ENCODE measurements around the gene PRIMPOL.
"Not testable (repeated sequence)": the region's sequence is repeated elsewhere in the genome, so short reads cannot be mapped to it uniquely, and the experiment has no call there.

Gene PRIMPOL

GRCh38 chr4:184641022-184641421 is 8.5 kb upstream of the PRIMPOL start:
- no peak for DNase-seq (ENCODE audit: low read depth)

DNA sequence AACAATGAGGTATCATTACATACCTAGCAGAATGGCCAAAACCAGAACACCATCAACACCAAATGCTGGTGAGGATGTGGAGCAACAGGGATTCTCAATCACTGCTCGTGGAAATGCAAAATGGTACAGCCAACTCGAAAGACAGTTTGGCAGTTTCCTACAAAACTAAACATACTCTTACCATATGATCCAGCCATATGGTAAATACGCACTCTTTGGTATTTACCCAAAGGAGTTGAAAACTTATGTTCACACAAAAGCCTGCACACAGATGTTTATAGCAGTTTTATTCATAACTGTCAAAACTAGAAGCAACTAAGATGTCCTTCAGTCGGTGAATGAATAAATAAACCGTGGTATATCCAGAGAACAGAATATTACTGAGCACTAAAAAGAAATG is 8.1 kb upstream of the PRIMPOL start:
- DNase-seq (ENCODE audit: low read depth), result no peak

DNA sequence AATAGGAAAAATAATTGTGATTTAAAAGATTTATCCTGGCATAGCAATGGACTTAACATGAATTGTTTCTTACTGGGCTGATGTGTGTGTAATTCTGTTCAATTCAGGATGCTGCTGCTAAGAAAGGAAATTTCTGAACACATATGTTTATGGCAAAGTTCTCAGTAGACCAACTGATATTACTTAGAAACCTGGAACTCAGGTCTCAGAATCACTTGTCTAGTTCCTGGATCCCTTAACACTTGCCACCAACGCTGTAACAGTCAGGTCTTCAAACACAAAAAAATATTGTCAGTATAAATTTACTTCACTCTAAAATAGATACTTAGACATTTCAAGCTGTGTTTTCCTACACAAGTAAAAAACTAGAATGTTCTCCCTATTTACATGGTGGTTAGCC is 5.8 kb upstream of the PRIMPOL start:
- DNase-seq (ENCODE audit: low read depth), result no peak

GRCh38 chr4:184644553-184645307 is 4.8 kb upstream of the PRIMPOL start:
- DNase-seq (ENCODE audit: low read depth), result no peak

- DNase-seq (ENCODE audit: low read depth), result no peak
Measured at GRCh38 chr4:184645904-184646610, 3.5 kb upstream of the PRIMPOL start.

- DNase-seq (ENCODE audit: low read depth), result no peak
Measured at GRCh38 chr4:184647266-184648053, 2.1 kb upstream of the PRIMPOL start.

GRCh38 chr4:184648054-184648312 is 1.6 kb upstream of the PRIMPOL start:
- DNase-seq (ENCODE audit: low read depth), result no peak

DNA sequence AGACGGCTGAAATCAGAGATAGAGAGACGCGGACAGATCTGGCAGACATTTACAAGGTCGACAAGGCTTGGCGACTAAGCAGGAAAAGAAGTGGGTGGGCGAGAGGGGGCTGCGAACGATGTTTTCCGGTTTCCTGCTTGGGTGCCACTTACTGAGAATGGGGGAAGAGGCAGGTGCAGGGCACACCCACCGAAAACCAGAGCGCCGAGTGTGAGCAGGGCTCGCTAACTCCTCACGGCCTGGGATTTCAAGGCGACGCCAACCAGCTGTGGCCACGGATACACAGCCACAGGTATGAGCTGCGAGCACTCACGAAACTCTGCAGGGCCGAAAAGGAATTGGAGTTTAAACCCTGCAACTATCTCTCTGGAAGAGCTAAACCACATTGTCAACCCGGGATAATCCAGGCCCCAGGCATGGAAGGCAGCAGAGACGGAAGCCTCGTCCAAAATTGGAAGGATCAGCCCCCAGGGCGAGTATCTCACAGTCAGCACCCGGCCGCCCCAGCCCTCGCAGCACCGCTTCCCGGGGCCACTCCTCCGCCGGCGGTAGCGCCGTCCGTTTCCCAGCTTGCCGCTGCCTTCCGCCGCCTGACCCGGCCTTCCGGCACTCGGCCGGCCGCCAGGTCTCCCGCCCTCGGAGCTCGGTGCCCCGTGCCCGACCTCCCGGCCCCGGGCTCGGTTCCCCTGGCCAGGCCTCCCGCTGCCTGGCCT is 1.1 kb upstream of the PRIMPOL start:
- DNase-seq (ENCODE audit: low read depth), result no peak

DNA sequence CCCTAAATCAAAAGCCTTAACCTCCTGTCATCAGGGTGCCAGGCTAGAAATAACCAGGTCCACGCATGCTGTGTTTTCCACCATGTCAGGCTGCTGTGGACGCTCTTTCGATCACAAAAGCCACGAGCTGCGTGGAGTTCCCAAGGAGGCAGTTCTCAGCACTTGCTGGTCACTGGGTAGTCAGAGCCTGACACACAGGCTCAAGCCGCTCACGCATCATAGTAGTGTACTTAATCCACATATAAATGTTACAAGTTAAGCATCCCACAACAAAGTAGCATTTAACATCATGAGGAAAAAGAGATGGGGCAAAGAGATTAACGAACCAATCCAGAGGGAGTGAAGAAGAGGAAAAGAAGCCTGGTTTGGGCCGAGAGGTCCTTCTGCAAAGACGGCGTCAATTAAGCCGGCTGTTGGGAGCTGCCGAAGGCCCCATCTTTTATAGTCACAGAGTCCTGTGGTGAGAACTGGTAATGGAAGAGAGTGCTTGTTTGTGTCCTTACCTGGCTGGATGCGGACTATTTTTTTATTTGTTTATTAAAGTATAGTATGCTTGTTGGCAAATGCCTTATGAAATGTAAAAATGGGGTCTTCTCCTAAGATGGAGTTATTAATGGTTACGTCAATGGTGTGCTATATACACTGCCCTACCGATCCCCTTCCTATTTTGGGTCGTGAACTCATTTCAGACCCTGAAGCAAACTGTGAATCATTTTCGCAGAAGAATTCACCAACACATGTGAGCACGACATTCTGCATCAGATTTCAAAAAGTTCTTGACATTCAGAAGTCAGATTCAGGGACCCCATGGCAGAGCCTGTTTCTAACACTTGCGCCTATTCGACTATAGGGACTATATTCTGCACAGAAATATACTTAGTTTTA is 675 bp downstream of the PRIMPOL start:
- no peak for DNase-seq (ENCODE audit: low read depth)

GRCh38 chr4:184651899-184652298 is 2.4 kb downstream of the PRIMPOL start:
- DNase-seq (ENCODE audit: low read depth), result no peak

GRCh38 chr4:184652681-184653080 is 3.1 kb downstream of the PRIMPOL start:
- DNase-seq (ENCODE audit: low read depth), result not testable (repeated sequence)

DNA sequence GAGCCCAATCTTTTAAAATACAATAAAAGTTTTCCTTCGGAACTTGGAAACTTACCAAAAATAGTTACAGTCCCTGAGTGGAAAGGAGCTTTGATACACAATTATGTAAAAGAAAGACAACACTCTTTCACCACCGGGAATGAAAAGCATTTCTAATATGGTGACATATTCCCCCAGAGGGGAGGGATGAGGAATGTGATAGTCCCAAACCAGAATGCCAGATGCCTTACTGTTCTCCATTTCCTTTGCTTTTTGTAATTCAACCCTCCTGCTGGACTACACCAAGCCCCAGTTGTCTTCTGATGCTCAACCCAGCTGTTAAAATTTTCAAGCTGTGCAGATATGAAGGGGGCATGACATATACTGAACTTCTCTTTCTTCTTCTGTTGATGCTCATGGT is 4.1 kb downstream of the PRIMPOL start:
- DNase-seq (ENCODE audit: low read depth), result peak; percentile 42

DNA sequence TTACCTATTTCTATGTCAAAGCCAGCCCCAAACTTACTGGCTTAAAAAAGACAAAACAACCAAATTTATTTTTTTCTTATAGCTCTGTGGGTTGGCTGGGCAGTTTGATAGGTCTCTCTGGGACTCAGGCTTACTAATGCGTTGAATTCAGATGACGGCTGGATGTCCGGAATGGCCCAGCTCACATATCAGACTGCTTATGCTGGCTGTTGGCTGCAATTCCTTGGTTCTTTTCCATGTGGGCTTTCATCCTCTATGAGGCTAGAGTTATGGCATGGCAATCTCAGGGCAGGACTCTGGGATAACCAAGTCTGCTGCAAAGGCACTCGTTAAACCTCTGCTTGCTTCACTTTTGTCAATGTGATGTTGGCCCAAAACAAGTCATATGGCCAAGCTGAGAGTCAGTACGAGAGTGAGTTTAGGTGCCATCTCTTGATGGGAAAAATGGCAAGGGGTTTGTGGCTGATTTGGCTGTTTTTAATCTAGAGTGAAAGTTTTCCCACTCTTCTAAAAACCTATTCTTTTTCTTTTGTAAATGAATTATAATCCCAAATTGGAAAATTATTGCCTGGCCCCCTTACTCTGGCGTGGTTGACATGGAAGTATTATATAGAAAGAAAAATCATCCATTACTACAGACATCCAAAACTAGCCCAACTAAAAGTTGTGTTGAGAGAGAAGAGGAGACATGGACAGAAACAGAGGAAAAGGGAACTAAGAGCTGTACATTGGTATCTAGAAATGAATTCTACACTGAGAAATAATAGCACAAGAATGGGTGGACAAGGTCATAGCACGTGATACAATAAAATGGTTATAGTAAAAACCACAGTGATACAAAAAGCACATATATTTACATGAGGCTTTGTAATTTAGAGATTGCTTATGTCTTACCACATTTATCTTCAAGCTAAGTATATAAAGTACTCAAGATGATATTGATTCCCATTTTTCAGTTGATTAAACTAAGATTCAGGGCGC is 6.6 kb downstream of the PRIMPOL start:
- DNase-seq (ENCODE audit: low read depth), result no peak

DNA sequence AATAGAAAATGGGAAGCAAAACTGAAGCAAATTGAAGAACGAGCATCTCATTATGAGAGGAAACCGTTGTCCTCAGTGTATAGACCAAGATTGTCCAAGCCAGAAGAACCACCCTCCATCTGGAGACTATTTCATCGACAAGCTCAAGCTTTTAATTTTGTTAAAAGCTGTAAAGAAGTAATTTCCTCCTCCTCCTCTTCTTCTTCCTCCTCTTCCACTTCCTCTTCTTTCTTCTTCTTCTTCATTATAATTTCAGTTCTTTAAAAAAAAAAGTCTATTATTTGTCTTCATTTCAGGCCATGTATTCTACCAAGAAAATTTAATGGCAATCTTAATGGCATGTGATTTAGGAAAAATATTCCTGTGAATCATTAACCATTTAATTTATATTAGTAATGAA is 7.6 kb downstream of the PRIMPOL start:
- DNase-seq (ENCODE audit: low read depth), result no peak

DNA sequence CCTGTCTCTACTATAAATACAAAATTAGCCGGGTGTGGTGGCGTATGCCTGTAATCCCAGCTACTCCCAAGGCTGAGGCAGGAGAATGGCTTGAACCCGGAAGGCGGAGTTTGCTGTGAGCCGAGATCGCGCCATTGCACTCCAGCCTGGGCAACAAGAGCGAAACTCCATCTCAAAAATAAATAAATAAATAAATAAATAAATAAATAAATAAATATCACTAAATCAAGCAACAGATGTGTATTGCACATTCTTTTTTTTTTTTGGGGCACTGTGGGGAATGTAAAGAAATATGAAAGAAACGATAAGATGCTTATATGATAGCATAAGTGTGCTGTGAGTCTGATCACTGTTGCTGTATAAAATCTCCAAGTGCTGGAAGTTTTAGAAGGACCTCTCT is 8.3 kb downstream of the PRIMPOL start:
- not testable (repeated sequence) for DNase-seq (ENCODE audit: low read depth)

GRCh38 chr4:184660978-184661377 is 11.4 kb downstream of the PRIMPOL start:
- DNase-seq (ENCODE audit: low read depth), result no peak

DNA sequence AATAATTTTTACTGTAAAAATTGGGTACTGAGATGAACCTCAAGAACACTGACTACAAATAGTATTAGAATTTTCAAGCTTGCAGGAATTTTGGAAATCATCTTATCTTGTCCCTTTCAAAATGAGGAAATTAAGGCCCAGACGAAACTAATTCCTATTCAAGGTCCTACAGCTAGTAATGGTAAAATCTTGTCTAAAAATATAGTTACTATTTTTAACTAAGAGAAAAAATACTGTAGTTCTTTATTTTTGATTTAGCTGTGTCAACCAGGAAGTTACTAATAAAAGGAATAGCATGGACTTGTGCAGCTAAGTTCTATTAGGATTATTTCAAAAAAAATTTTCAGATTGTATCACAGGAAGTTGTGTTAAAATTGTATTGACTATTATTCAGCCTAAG is 12.7 kb downstream of the PRIMPOL start:
- no peak for DNase-seq (ENCODE audit: low read depth)

DNA sequence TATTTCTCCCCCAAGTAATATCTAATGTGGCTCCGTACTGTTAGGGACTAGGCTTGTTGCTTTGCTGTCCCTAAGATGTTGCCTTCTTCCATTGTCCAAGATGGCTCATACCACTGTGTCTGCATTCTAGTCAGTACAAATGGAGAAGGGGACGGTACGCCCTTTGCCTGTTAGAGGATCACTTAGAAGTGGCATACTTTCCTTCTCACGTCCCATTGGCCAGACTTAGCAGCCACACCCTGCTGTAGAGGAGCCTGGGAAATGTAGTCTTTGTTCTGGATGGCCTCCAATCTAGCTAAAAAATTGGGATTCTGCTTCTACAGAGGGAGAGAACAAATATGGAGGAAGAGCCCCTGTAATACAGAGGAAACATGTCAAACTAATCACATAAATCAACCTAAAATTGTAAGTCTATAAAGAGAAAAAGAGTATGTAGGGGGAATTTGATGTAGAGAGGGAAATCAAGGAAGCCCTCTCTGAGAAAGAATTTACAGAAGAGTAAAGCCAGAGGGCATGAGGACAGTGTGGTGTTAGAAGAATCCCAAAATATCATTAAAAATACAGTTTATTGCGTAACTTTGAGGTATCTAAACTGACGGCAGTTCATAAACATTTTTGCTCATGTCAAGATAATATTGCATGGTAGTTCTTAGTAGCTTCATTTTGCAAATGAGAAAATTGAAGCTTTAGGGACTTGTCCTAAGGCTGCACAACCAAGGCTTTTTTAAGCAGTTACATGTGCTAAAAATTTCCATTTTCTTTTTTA is 15.1 kb downstream of the PRIMPOL start:
- no peak for DNase-seq (ENCODE audit: low read depth)

GRCh38 chr4:184666670-184667069 is 17.1 kb downstream of the PRIMPOL start:
- no peak for DNase-seq (ENCODE audit: low read depth)

- DNase-seq (ENCODE audit: low read depth), result no peak
Measured at GRCh38 chr4:184668096-184668495, 18.6 kb downstream of the PRIMPOL start.

Measured in GM04503 (cell line).